ENCODE results near the gene GLTP.

Gene GLTP

DNA sequence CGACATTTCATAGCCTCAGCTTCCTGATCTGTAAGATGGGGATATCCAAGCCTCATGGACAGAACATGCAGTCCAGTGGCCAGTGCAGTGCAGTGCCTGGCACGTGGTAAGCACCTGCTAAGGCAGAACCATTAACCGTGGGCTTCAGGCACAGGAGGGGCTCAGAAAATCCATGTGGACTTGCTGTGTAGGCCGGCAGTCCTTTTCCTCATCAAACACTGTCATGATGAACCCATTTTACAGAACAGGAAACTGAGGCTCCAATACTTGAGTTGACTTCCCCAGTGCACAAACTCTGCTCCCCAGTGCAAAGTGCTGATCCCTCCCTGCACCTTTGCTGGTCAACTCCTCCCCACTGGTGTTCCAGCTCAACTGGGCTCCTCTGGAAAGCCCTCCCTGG, 65.1 kb downstream of the GLTP start:
- H3K4me3 ChIP-seq (ENCODE audit: low read length): no peak overlapping the region
- H3K9me3 ChIP-seq (ENCODE audit: control insufficient read depth, low read depth, low read length): no peaks in the 10 kb centered on the region
- H3K9ac ChIP-seq (ENCODE audit: low read length): no peak overlapping the region
- no peaks in the 10 kb centered on the region for H3K36me3 ChIP-seq (ENCODE audit: control insufficient read depth, low read depth, low read length)
- H3K4me1 ChIP-seq (ENCODE audit: control insufficient read depth, low read depth, low read length): no peaks in the 10 kb centered on the region
- no peak overlapping the region for H3K27ac ChIP-seq (ENCODE audit: low read length)
- H3K27me3 ChIP-seq (ENCODE audit: control insufficient read depth, insufficient read depth, low read length): no peaks in the 10 kb centered on the region

DNA sequence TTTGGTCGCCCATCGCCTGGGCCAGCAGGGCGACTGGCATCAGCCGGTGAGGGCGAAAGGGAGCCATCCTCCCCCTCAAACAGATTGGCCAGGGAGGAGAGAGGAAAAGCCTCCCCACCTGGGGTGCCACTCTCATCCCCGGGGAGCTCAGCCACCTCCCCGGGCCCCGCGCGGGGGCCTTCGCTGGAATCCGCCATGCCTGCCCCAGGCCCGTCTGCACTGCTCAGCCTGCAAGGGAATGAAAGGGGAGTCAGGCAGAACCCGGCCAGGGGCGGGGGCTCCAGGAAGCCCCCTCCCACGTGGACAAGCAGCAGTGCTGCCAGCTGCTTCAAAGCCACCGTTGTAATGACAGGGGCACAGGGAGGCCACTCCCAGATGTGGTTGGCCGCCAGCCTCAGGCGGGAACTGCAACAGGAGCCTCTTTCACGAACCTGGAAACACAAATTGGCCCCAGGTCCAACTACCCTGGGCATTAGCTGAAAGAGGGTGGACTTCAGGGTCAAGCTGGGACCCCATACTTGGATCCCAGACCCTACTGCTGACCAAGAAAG, 65.7 kb downstream of the GLTP start:
- Histone ChIP-seq H3K9ac (ENCODE audit: low read length) (no peak overlapping the region), H3K36me3 (ENCODE audit: control insufficient read depth, low read depth, low read length) (no peaks in the 10 kb centered on the region), H3K4me3 (ENCODE audit: low read length) (no peak overlapping the region), H3K4me1 (ENCODE audit: control insufficient read depth, low read depth, low read length) (no peaks in the 10 kb centered on the region), H3K9me3 (ENCODE audit: control insufficient read depth, low read depth, low read length) (no peaks in the 10 kb centered on the region), H3K27me3 (ENCODE audit: control insufficient read depth, insufficient read depth, low read length) (no peaks in the 10 kb centered on the region), H3K27ac (ENCODE audit: low read length) (no peak overlapping the region)

DNA sequence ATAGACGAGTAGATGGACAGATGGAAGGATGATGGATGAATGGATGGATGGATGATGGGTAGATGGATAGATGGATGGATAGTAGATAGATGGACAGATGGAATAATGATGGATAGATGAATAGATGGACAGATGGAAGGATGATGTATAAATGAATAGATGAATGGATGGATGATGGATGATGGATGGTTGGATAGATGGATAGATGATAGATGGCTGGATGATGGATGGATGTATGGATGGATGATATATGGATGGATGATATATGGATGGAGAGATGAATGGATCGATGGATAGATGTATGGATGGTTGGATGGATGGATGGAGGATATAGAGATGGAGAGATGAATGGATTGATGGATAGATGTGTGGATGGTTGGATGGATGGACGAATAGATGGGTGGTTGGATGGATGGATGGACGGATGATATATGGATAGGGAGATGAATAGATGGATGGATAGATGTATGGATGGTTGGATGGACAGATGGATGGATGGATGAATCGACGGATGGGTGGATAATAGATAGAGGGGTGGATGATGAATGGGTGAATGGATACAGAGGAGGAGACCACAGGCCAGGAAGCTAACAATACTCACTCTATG, 66.4 kb downstream of the GLTP start:
- Histone ChIP-seq H3K36me3 (ENCODE audit: control insufficient read depth, low read depth, low read length) (no peaks in the 10 kb centered on the region), H3K27me3 (ENCODE audit: control insufficient read depth, insufficient read depth, low read length) (no peaks in the 10 kb centered on the region), H3K27ac (ENCODE audit: low read length) (no peak overlapping the region), H3K9me3 (ENCODE audit: control insufficient read depth, low read depth, low read length) (no peaks in the 10 kb centered on the region), H3K4me1 (ENCODE audit: control insufficient read depth, low read depth, low read length) (no peaks in the 10 kb centered on the region), H3K4me3 (ENCODE audit: low read length) (no peak overlapping the region), H3K9ac (ENCODE audit: low read length) (no peak overlapping the region)

GRCh38 chr12:109811624-109811995, 68.7 kb downstream of the GLTP start:
- Histone ChIP-seq H3K4me3 (ENCODE audit: low read length) (no peak overlapping the region), H3K27me3 (ENCODE audit: control insufficient read depth, insufficient read depth, low read length) (no peaks in the 10 kb centered on the region), H3K9ac (ENCODE audit: low read length) (no peak overlapping the region), H3K27ac (ENCODE audit: low read length) (no peak overlapping the region), H3K9me3 (ENCODE audit: control insufficient read depth, low read depth, low read length) (no peaks in the 10 kb centered on the region), H3K36me3 (ENCODE audit: control insufficient read depth, low read depth, low read length) (no peaks in the 10 kb centered on the region), H3K4me1 (ENCODE audit: control insufficient read depth, low read depth, low read length) (no peaks in the 10 kb centered on the region)

- Histone ChIP-seq H3K4me3 (ENCODE audit: low read length) (no peak overlapping the region), H3K9me3 (ENCODE audit: control insufficient read depth, low read depth, low read length) (no peaks in the 10 kb centered on the region), H3K27me3 (ENCODE audit: control insufficient read depth, insufficient read depth, low read length) (no peaks in the 10 kb centered on the region), H3K9ac (ENCODE audit: low read length) (no peak overlapping the region), H3K27ac (ENCODE audit: low read length) (no peak overlapping the region), H3K36me3 (ENCODE audit: control insufficient read depth, low read depth, low read length) (no peaks in the 10 kb centered on the region), H3K4me1 (ENCODE audit: control insufficient read depth, low read depth, low read length) (no peaks in the 10 kb centered on the region)
Observed at GRCh38 chr12:109810954-109811623, 69.3 kb downstream of the GLTP start.

DNA sequence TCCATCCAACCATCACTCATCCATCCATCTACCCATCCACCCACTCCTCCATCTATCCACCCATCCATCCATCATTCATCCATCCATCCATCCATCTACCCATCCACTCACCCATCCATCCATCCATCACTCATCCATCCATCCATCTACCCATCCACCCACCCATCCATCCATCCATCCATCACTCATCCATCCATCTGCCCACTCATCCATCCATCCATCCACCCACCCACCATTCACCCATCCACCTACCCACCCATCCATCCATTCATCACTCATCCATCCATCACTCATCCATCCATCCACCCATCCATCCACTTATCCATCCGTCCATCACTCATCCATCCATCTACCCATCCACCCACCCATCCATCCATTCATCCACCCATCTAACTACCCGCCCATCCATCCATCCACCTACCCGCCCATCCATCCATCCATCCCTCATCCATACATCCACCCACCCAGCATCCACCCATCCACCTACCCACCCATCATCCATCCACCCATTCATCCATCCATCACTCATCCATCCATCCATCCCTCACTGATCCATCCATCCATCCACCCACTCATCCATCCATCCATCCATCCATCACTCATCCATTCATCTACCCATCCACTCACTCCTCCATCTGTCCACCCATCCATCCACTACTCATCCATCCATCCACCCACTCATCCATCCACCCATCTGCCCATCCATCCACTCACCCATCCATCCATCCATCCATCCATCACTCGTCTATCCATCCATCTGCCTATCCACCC, 71.3 kb downstream of the GLTP start:
- no peaks in the 10 kb centered on the region for H3K27me3 ChIP-seq (ENCODE audit: control insufficient read depth, insufficient read depth, low read length)
- no peaks in the 10 kb centered on the region for H3K4me1 ChIP-seq (ENCODE audit: control insufficient read depth, low read depth, low read length)
- H3K36me3 ChIP-seq (ENCODE audit: control insufficient read depth, low read depth, low read length): no peaks in the 10 kb centered on the region
- H3K27ac ChIP-seq (ENCODE audit: low read length): no peak overlapping the region
- H3K9me3 ChIP-seq (ENCODE audit: control insufficient read depth, low read depth, low read length): no peaks in the 10 kb centered on the region
- no peak overlapping the region for H3K4me3 ChIP-seq (ENCODE audit: low read length)
- no peak overlapping the region for H3K9ac ChIP-seq (ENCODE audit: low read length)

DNA sequence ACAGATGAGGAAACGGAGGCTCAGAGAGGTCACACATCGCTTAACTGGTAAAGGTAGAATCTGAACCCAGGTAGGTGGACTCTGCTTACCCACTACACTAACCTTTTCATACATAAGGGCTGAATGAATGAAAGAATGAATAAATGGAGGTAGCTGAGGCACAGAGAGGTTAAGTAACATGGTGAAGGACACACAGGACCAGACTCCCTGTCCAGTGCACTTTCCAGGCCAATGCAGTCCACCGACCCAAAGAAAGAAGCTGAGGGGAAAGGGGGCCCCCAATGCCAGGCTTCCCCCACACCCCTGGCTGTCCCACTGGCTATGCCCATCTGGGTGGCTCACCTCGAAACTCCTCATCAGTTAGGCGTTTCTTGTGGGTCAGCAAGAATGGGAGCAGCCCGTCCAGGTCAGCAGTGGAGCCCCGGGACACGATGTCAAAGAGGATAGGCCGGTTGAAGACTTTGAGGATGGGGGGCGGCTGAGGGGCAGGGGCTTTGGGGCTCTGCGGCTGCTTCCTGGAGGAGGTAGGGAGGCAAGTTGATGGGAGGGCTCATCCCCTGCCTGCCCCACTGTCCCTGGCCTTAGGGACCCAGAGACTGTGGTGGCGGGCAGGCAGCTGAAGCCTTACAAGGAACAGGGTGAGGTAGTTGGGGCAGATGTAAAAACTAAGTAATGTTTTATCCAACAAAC, 72.2 kb downstream of the GLTP start:
- Histone ChIP-seq H3K9me3 (ENCODE audit: control insufficient read depth, low read depth, low read length) (no peaks in the 10 kb centered on the region), H3K36me3 (ENCODE audit: control insufficient read depth, low read depth, low read length) (no peaks in the 10 kb centered on the region), H3K4me1 (ENCODE audit: control insufficient read depth, low read depth, low read length) (no peaks in the 10 kb centered on the region), H3K27ac (ENCODE audit: low read length) (no peak overlapping the region), H3K27me3 (ENCODE audit: control insufficient read depth, insufficient read depth, low read length) (no peaks in the 10 kb centered on the region), H3K9ac (ENCODE audit: low read length) (no peak overlapping the region), H3K4me3 (ENCODE audit: low read length) (no peak overlapping the region)

DNA sequence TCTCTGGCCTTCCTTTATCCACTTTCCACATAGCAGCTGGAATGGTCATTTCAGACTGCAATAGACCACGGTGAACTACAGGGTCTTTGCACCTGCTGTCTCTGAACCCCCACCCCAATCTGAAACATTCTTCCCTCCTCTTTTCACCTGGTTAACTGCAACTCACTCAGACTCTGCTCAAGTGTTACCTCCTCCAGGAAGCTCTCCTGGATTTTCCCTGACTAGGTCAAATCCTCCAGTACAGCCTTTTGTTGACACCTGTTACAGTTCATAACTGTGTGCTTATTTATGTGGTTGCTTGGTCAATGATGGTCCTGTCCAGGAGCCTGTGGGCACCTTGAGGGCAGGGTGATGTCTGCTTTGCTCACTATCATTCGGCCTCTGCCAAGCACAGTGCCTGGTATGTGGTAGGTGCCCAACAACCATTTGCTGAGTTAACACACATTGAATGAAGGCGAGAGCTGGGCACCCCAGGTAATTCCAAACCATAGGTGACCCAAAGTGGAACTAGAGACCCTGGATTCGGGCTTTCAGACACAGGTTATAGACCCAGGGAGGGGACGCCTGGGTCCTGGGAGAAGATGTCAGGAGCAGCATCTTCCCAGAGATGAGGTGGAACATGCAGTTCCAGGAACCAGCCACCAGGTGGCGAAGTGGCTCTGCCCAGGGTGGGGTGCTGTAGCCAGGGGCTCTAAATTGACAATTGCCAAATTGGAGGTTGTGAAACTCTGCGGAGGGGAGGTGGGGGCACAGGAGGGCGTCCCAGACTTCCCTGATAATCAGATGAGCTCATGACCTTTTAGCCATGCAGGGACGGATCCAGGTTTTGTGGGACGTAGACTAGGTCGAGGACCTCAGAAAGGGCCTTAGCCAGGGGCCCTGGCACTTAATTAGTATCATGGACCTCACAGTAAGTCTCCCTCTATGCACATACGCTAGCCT, 75.2 kb downstream of the GLTP start:
- Histone ChIP-seq H3K4me3 (ENCODE audit: low read length) (no peak overlapping the region), H3K9me3 (ENCODE audit: control insufficient read depth, low read depth, low read length) (no peaks in the 10 kb centered on the region), H3K27ac (ENCODE audit: low read length) (no peak overlapping the region), H3K36me3 (ENCODE audit: control insufficient read depth, low read depth, low read length) (no peaks in the 10 kb centered on the region), H3K4me1 (ENCODE audit: control insufficient read depth, low read depth, low read length) (no peaks in the 10 kb centered on the region), H3K27me3 (ENCODE audit: control insufficient read depth, insufficient read depth, low read length) (no peaks in the 10 kb centered on the region), H3K9ac (ENCODE audit: low read length) (no peak overlapping the region)

GRCh38 chr12:109803678-109804077, 76.7 kb downstream of the GLTP start:
- H3K27ac ChIP-seq (ENCODE audit: low read length): no peak overlapping the region
- no peaks in the 10 kb centered on the region for H3K4me1 ChIP-seq (ENCODE audit: control insufficient read depth, low read depth, low read length)
- no peak overlapping the region for H3K4me3 ChIP-seq (ENCODE audit: low read length)
- no peaks in the 10 kb centered on the region for H3K27me3 ChIP-seq (ENCODE audit: control insufficient read depth, insufficient read depth, low read length)
- H3K9ac ChIP-seq (ENCODE audit: low read length): no peak overlapping the region
- no peaks in the 10 kb centered on the region for H3K9me3 ChIP-seq (ENCODE audit: control insufficient read depth, low read depth, low read length)
- no peaks in the 10 kb centered on the region for H3K36me3 ChIP-seq (ENCODE audit: control insufficient read depth, low read depth, low read length)

GRCh38 chr12:109802828-109803227, 77.5 kb downstream of the GLTP start:
- Histone ChIP-seq H3K9ac (ENCODE audit: low read length) (no peak overlapping the region), H3K36me3 (ENCODE audit: control insufficient read depth, low read depth, low read length) (no peaks in the 10 kb centered on the region), H3K4me3 (ENCODE audit: low read length) (no peak overlapping the region), H3K9me3 (ENCODE audit: control insufficient read depth, low read depth, low read length) (no peaks in the 10 kb centered on the region), H3K4me1 (ENCODE audit: control insufficient read depth, low read depth, low read length) (no peaks in the 10 kb centered on the region), H3K27me3 (ENCODE audit: control insufficient read depth, insufficient read depth, low read length) (no peaks in the 10 kb centered on the region), H3K27ac (ENCODE audit: low read length) (no peak overlapping the region)

Measured in iPS-18a (cell line).